ENCODE measurements around the gene TTC29.
"Not testable (repeated sequence)": the region's sequence is repeated elsewhere in the genome, so short reads cannot be mapped to it uniquely, and the experiment has no call there.

Gene TTC29

DNA sequence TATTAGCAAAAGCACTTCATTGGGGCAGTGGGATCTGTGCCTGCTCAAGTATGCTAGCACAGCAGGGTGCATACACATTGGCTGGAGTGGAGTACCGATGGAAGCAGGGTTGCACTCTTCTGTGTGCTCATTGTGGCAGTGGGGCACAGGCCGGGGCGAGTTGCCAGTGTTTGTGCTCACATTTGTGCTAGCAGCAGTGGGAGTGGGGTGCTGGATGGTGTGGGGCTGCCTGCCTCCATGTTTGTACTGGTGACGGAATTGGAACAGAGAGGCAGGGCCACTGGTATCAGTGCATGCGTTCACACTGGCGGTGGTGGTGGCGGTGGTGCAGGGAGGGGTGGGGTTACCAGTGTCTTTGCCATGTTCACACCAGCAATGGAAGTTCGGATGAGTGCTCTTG lies 169.0 kb downstream of the TTC29 start:
- no peaks in the 10 kb centered on the region for H3K27me3 ChIP-seq
- TF ChIP-seq, protein P1, sequence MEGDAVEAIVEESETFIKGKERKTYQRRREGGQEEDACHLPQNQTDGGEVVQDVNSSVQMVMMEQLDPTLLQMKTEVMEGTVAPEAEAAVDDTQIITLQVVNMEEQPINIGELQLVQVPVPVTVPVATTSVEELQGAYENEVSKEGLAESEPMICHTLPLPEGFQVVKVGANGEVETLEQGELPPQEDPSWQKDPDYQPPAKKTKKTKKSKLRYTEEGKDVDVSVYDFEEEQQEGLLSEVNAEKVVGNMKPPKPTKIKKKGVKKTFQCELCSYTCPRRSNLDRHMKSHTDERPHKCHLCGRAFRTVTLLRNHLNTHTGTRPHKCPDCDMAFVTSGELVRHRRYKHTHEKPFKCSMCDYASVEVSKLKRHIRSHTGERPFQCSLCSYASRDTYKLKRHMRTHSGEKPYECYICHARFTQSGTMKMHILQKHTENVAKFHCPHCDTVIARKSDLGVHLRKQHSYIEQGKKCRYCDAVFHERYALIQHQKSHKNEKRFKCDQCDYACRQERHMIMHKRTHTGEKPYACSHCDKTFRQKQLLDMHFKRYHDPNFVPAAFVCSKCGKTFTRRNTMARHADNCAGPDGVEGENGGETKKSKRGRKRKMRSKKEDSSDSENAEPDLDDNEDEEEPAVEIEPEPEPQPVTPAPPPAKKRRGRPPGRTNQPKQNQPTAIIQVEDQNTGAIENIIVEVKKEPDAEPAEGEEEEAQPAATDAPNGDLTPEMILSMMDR (IDR thresholded peaks at IDR 0.05): no peak
- H3K36me3 ChIP-seq: no peaks in the 10 kb centered on the region
- H3K4me1 ChIP-seq: no peaks in the 10 kb centered on the region
- H3K9me3 ChIP-seq: peaks cover 0 to 10% (median 0%) of the 10 kb centered on the region in 3 donors
- H3K27ac ChIP-seq: no peak overlapping the region
- DNase-seq: no peak
- intact Hi-C loops (cut with DNase I; ENCODE audit: low total_unique reads): no loop called here
- no peak overlapping the region for H3K4me3 ChIP-seq

DNA sequence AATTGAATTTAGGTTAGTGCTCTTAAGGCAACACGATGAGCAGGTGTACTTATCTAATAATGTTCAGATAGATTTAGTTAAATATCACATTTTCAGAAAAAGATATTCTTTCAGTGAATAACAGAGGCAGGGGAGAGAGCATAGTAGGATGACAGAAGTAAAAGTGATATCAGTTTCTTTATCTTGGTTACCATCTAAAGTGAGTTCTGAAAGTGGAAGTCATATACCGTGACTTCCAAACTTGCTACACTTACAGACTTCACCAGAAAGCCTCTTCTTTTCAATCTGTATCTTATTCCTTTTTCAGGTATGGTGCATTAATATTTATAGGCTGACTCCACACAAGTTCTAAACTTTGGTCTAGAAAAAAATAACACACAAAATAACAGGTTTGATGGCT lies 182.1 kb downstream of the TTC29 start:
- TF ChIP-seq, protein P1 (IDR thresholded peaks at IDR 0.05): no peak
- no peak overlapping the region for H3K27ac ChIP-seq
- H3K4me1 ChIP-seq: no peaks in the 10 kb centered on the region
- intact Hi-C loops (cut with DNase I; ENCODE audit: low total_unique reads): no loop called here
- no peaks in the 10 kb centered on the region for H3K27me3 ChIP-seq
- no peaks in the 10 kb centered on the region for H3K9me3 ChIP-seq
- no peak for DNase-seq
- no peak overlapping the region for H3K4me3 ChIP-seq
- no peaks in the 10 kb centered on the region for H3K36me3 ChIP-seq

DNA sequence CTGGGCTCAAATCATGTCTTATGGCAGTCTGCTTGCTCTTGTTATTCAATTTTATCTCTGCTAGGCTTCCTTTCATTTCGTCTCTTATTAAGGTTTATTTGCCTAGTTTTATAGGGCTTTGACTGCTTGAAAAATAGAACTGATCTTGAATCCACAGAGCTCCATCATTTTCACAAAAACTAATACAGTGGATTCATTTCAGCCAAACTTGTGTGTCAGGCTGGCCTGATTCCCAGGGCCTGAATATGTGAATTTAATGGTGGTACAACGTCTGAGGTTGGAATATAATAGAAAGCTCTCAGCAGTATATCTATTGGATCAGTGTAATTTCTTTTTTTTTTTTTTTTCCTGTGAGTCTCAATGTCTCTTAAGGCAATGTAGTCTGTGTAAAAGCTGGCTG lies 183.6 kb downstream of the TTC29 start:
- Histone ChIP-seq H3K4me1 (no peaks in the 10 kb centered on the region), H3K36me3 (no peaks in the 10 kb centered on the region), H3K4me3 (no peak overlapping the region), H3K27ac (no peak overlapping the region), H3K27me3 (no peaks in the 10 kb centered on the region), H3K9me3 (no peaks in the 10 kb centered on the region)
- no peak for DNase-seq
- TF ChIP-seq, protein P1 (IDR thresholded peaks at IDR 0.05): no peak
- intact Hi-C loops (cut with DNase I; ENCODE audit: low total_unique reads): no loop called here

DNA sequence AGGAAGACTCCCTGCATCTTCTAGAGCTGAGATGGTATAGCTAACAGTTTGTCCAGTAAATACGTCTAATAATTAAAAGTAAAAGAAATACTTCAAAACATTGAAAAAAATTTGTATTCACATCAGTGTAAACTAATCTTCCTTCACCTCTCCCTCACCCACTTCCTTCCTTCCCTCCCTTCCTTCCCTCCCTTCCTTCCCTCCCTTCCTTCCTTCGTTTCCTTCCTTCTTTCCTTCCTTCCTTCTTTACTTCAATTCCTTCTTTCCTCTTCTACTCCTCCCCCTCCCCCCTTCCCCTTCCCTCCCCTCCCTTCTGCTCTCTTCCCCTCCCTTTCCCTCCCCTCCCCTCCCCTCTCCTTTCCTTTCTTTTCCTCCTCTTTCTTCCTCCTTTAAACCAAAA lies 203.2 kb downstream of the TTC29 start:
- Histone ChIP-seq H3K27me3 (no peaks in the 10 kb centered on the region), H3K9me3 (no peaks in the 10 kb centered on the region), H3K4me1 (no peaks in the 10 kb centered on the region), H3K36me3 (no peaks in the 10 kb centered on the region), H3K4me3 (no peak overlapping the region), H3K27ac (no peak overlapping the region)
- TF ChIP-seq, protein P1 (IDR thresholded peaks at IDR 0.05): no peak
- DNase-seq: no peak
- intact Hi-C loops (cut with DNase I; ENCODE audit: low total_unique reads): no loop called here

DNA sequence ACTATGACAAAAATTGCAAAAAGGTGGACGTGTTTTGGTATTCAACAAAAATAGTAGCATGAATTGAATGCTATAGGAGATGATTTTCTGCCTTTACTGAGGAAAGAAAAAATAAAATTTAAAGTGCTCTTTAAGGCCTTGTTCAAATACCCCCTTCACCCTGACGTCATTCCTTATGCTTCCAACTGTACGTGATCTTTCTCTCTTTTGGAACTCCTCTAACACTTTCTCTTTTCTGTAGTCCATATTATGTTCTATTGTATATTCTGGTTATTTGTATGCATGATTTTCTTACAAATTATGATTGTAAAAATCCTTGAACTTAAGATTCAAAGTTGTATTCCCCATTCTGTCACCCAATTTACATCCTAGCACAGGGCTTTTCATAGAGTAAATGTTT lies 206.5 kb downstream of the TTC29 start:
- intact Hi-C loops (cut with DNase I; ENCODE audit: low total_unique reads): no loop called here
- H3K4me3 ChIP-seq: no peak overlapping the region
- TF ChIP-seq, protein P1 (IDR thresholded peaks at IDR 0.05): no peak
- no peak overlapping the region for H3K27ac ChIP-seq
- DNase-seq: no peak
- H3K27me3 ChIP-seq: no peaks in the 10 kb centered on the region
- no peaks in the 10 kb centered on the region for H3K36me3 ChIP-seq
- H3K9me3 ChIP-seq: no peaks in the 10 kb centered on the region
- no peaks in the 10 kb centered on the region for H3K4me1 ChIP-seq

DNA sequence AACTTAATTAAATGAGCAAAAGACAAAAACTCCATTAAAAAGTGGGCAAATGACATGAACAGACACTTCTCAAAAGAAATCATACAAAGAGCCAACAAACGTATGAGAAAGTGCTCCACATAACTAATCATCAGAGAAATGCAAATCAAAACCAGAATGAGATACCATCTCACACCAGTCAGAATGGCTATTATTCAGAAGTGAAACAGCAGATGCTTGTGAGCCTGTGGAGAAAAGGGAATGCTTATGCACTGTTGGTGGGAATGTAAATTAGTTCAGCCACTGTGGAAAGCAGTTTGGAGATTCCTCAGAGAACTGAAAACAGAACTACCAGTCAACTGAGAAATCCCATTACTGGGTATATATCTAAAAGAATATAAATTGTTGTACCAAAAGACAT lies 222.1 kb downstream of the TTC29 start:
- H3K27me3 ChIP-seq; H3K27ac ChIP-seq; DNase-seq; H3K4me3 ChIP-seq; H3K4me1 ChIP-seq; H3K36me3 ChIP-seq; intact Hi-C loops (cut with DNase I; ENCODE audit: low total_unique reads); H3K9me3 ChIP-seq: not testable (repeated sequence)

Measured in tibial artery (tissue), 4 donors.